ENCODE measurements around the gene ATG7.
A peak's percentile ranks its signal among the peaks of the same experiment; 100 is the strongest.

ATG7 gene

GRCh38 chr3:11385326-11385725 lies 113.1 kb downstream of the ATG7 start:
- peak in 1 of 2 donors; percentile 23 for DNase-seq (ENCODE audit: low read depth in 2 of 2)
- TF ChIP-seq CTCF (IDR thresholded peaks at IDR 0.05; ENCODE audit: low read depth, low read length), result no peak

DNA sequence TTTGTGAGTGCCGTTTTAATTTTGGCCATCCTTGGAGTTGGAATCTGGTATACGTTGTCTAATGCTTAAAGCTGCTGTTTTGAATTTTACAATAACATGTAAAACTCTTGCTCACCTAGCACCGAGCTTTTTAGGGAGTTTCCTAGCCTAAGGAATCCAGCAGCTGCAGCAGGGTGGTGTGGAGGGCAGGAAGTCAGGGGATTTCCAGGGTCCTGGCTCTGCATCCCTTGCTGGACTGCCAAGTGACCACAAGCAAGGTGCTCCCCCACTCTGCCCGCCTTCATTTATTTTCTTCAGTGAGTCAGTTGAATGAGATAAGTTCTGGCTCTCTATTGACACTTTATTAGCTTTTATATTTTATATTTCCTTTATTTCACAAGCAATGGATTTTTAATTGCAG lies 113.7 kb downstream of the ATG7 start:
- H3K4me3 ChIP-seq (replicated peaks in 1 of 2; ENCODE audit: low read depth in 2 of 2, low read length in 2 of 2), result no peak overlapping the region
- TF ChIP-seq CTCF (IDR thresholded peaks at IDR 0.05; ENCODE audit: low read depth, low read length), result no peak
- DNase-seq (ENCODE audit: low read depth in 2 of 2), result peak; percentile 54 to 85

More at GRCh38 chr3:11385326-11385725, 113.1 kb downstream of the ATG7 start:
- no peak overlapping the region for H3K4me3 ChIP-seq (replicated peaks in 1 of 2; ENCODE audit: low read depth in 2 of 2, low read length in 2 of 2)

DNA sequence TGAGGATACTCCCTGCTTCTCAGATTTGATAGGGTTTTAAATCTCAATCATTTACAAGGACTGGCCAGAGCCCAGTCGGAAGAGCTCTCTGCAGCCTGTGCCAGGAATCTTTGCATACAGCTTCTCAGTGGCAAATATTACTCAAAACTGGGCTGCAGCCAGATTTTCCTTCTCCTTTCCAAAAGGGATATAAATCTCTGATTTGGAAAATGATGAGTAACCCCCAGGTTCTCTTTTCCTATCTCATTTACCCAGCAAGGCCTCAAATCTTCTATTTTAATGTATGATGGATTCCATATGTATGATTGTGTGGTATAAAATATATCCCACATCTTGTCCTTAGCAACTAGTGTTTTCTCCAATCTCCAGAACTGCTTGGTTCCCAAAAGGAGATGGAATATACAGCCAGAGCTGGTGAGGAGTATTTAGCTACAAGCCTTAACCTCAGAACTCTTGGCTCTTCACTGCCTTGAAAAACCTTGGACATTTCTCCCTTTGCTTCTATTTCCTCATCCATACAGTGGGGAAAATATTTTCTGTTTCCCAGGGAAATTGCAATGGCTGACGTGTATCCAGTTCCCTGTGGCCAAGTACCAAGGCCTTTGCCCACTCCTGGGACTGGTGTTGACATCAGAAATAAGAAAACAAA lies 114.4 kb downstream of the ATG7 start:
- TF ChIP-seq CTCF (IDR thresholded peaks at IDR 0.05; ENCODE audit: low read depth, low read length), result no peak
- H3K4me3 ChIP-seq (replicated peaks in 1 of 2; ENCODE audit: low read depth in 2 of 2, low read length in 2 of 2), result no peak overlapping the region
- peak in 1 of 2 donors; percentile 59 for DNase-seq (ENCODE audit: low read depth in 2 of 2)

DNA sequence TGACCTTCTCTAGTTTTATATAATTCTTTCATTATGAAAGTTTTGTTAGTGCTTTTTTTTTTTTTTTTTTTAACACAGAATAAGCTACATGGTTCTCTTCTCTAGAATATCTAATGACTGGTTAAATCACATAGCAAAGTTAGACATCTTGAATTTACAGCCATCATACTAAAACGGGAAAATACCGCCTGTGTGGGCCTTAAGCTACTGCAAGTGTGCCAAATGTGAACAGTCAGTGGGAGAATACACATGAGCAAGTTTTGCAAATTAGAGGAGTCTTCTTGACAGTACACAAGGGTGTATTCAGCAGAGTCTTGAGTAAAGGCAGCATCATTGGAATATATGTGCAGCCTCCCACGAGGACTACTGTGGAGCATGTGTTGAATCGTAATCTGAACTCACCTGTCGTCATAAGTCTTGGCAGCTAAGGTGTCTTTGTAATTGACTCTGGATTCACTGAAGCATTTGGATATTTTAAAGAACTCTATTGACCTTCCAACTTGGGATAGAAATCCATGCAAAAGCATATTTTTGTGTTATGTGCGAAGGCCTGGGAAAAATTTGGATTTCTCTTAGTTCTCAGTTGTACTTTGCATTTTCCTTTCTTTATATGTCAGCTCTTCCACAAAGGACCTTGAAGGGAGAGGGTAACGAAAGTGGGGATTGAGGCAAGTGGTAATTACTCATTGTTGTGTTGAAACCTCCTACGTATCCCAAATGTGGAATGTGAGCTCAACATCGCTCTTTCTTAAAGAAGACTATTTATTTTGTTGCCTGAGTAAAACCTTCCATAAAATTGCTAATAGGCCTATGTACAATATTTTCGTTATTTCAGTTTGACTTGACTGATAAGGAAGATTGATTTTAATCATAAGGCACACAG lies 117.4 kb downstream of the ATG7 start:
- TF ChIP-seq CTCF (IDR thresholded peaks at IDR 0.05; ENCODE audit: low read depth, low read length), result no peak
- H3K4me3 ChIP-seq (replicated peaks in 1 of 2; ENCODE audit: low read depth in 2 of 2, low read length in 2 of 2), result no peak overlapping the region
- DNase-seq (ENCODE audit: low read depth in 2 of 2), result peak; percentile 68 to 72

- TF ChIP-seq CTCF (IDR thresholded peaks at IDR 0.05; ENCODE audit: low read depth, low read length), result no peak
- H3K4me3 ChIP-seq (replicated peaks in 1 of 2; ENCODE audit: low read depth in 2 of 2, low read length in 2 of 2), result no peak overlapping the region
- peak in 1 of 2 donors; percentile 31 for DNase-seq (ENCODE audit: low read depth in 2 of 2)
Observed at GRCh38 chr3:11390411-11391131, 118.4 kb downstream of the ATG7 start.

GRCh38 chr3:11391174-11391879 lies 119.1 kb downstream of the ATG7 start:
- H3K4me3 ChIP-seq (replicated peaks in 1 of 2; ENCODE audit: low read depth in 2 of 2, low read length in 2 of 2), result no peak overlapping the region
- peak in 1 of 2 donors; percentile 33 for DNase-seq (ENCODE audit: low read depth in 2 of 2)
- TF ChIP-seq CTCF (IDR thresholded peaks at IDR 0.05; ENCODE audit: low read depth, low read length), result no peak
